Measurements from ENCODE around the gene UBR1. TPM values are rescaled to one million over a fixed set of nuclear protein-coding genes. Genes with fewer than 3 reads are reported as not detected.
"Not testable (repeated sequence)": the region's sequence is repeated elsewhere in the genome, so short reads cannot be mapped to it uniquely, and the experiment has no call there.

UBR1 gene
- total RNA-seq, 1 experiment from 2014 or later = 30.8 TPM

DNA sequence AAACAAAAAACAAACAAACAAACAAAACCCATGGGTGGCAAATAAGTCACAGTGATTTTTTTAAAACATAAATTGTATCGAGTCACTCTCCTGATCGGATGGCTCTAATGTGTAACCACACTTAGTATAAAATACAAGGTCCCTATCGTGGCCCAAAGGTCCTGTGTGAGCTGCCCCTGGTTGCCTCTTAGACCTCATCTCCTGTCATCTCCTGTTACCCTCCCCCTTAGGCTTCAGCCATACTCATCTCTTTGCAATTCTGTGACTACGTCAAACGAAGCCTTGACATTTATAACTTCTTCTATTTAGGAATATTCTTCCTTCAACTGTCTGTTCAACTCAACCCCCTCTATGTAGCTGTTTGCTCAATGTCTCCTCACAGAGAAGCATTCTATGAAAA is 141.4 kb downstream of the UBR1 start:
- no peaks in the 10 kb centered on the region for H3K27me3 ChIP-seq (replicated peaks; ENCODE audit: insufficient read depth, low read depth, low read length, poor library complexity)
- TF ChIP-seq, protein P1, sequence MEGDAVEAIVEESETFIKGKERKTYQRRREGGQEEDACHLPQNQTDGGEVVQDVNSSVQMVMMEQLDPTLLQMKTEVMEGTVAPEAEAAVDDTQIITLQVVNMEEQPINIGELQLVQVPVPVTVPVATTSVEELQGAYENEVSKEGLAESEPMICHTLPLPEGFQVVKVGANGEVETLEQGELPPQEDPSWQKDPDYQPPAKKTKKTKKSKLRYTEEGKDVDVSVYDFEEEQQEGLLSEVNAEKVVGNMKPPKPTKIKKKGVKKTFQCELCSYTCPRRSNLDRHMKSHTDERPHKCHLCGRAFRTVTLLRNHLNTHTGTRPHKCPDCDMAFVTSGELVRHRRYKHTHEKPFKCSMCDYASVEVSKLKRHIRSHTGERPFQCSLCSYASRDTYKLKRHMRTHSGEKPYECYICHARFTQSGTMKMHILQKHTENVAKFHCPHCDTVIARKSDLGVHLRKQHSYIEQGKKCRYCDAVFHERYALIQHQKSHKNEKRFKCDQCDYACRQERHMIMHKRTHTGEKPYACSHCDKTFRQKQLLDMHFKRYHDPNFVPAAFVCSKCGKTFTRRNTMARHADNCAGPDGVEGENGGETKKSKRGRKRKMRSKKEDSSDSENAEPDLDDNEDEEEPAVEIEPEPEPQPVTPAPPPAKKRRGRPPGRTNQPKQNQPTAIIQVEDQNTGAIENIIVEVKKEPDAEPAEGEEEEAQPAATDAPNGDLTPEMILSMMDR (conservative IDR thresholded peaks at IDR 0.05; ENCODE audit: low read depth, low read length) = no peak
- no peak for TF ChIP-seq EZH2 (IDR thresholded peaks at IDR 0.05; ENCODE audit: borderline replicate concordance, low read depth, low read length, poor library complexity, severe bottlenecking)
- intact Hi-C loops (cut with micrococcal nuclease; ENCODE audit: unreplicated experiment) = no loop called here
- no peaks in the 10 kb centered on the region for H3K9me3 ChIP-seq (ENCODE audit: low read depth, low read length, poor library complexity, severe bottlenecking)
- POLR2A ChIA-PET (ENCODE audit: low non-redundant PET) = interaction anchor here (0.6 kb wide), 1 partner anchor 215 kb away, joined by 4 read pairs; no protein-coding TSS in a partner anchor
- no peak for DNase-seq (ENCODE audit: low spot score)
- no peak overlapping the region for H3K27ac ChIP-seq (ENCODE audit: low read depth, low read length, poor library complexity, severe bottlenecking)
- CTCF ChIA-PET = no interaction called here
- no peak overlapping the region for H3K4me3 ChIP-seq (ENCODE audit: low read depth, low read length, poor library complexity, severe bottlenecking)
- no peaks in the 10 kb centered on the region for H3K4me1 ChIP-seq (ENCODE audit: insufficient read depth, low read length, poor library complexity, severe bottlenecking)
- H3K36me3 ChIP-seq (ENCODE audit: insufficient read depth, low read length, poor library complexity, severe bottlenecking) = peaks cover 4% of the 10 kb centered on the region
- BruUV-seq (replicated peaks) = no TSS peak

DNA sequence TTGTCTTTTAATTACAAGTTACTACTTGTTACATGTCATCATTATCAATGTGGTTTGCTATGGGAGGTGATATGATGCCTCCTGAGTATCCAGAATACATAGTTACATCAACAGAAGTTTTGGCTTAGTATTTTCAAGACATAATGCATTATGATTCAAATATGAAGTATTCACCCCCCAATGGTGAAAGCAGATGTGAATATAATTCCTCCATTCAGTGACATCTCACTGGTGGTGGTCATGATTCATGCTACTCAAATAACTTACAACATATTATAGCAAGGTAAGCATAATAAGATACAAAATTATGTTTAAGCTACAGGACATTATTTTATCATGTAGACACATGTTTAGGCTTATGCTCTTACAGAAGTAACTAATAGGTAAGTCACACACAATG is 150.3 kb downstream of the UBR1 start:
- CTCF ChIA-PET = no interaction called here
- POLR2A ChIA-PET (ENCODE audit: low non-redundant PET) = no interaction called here
- TF ChIP-seq, protein P1 (conservative IDR thresholded peaks at IDR 0.05; ENCODE audit: low read depth, low read length) = no peak
- TF ChIP-seq EZH2 (IDR thresholded peaks at IDR 0.05; ENCODE audit: borderline replicate concordance, low read depth, low read length, poor library complexity, severe bottlenecking) = no peak
- no peak for DNase-seq (ENCODE audit: low spot score)
- H3K4me1 ChIP-seq (ENCODE audit: insufficient read depth, low read length, poor library complexity, severe bottlenecking) = no peaks in the 10 kb centered on the region
- intact Hi-C loops (cut with micrococcal nuclease; ENCODE audit: unreplicated experiment) = no loop called here
- no TSS peak for BruUV-seq (replicated peaks)
- no peaks in the 10 kb centered on the region for H3K27me3 ChIP-seq (replicated peaks; ENCODE audit: insufficient read depth, low read depth, low read length, poor library complexity)
- peaks cover 29% of the 10 kb centered on the region for H3K36me3 ChIP-seq (ENCODE audit: insufficient read depth, low read length, poor library complexity, severe bottlenecking)
- peaks cover 6% of the 10 kb centered on the region for H3K9me3 ChIP-seq (ENCODE audit: low read depth, low read length, poor library complexity, severe bottlenecking)
- no peak overlapping the region for H3K4me3 ChIP-seq (ENCODE audit: low read depth, low read length, poor library complexity, severe bottlenecking)
- no peak overlapping the region for H3K27ac ChIP-seq (ENCODE audit: low read depth, low read length, poor library complexity, severe bottlenecking)

DNA sequence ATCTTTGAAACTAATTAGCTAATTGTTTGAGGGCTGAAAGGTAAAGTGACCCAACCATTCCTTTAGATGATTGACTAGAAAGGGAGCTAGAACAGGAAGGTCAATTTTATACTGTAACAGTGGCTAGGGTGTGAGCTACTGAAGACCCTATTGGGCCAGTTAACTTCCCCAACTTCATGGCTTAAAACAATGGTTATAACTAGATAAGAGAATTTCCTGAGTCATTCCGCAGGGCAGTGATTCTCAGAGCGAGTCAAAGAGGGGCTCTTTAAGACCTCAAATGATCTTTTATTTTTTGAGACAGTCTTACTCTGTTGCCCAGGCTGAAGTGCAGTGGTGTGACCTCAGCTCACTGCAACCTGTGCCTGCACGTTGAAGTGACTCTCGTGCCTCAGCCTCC is 151.5 kb downstream of the UBR1 start:
- ChIA-PET CTCF (no interaction called here), POLR2A (ENCODE audit: low non-redundant PET) (no interaction called here)
- H3K9me3 ChIP-seq (ENCODE audit: low read depth, low read length, poor library complexity, severe bottlenecking) = peaks cover 6% of the 10 kb centered on the region
- no peak overlapping the region for H3K27ac ChIP-seq (ENCODE audit: low read depth, low read length, poor library complexity, severe bottlenecking)
- no peak for TF ChIP-seq EZH2 (IDR thresholded peaks at IDR 0.05; ENCODE audit: borderline replicate concordance, low read depth, low read length, poor library complexity, severe bottlenecking)
- TF ChIP-seq, protein P1 (conservative IDR thresholded peaks at IDR 0.05; ENCODE audit: low read depth, low read length) = no peak
- no TSS peak for BruUV-seq (replicated peaks)
- H3K27me3 ChIP-seq (replicated peaks; ENCODE audit: insufficient read depth, low read depth, low read length, poor library complexity) = no peaks in the 10 kb centered on the region
- no peak for DNase-seq (ENCODE audit: low spot score)
- H3K4me3 ChIP-seq (ENCODE audit: low read depth, low read length, poor library complexity, severe bottlenecking) = no peak overlapping the region
- intact Hi-C loops (cut with micrococcal nuclease; ENCODE audit: unreplicated experiment) = no loop called here
- H3K36me3 ChIP-seq (ENCODE audit: insufficient read depth, low read length, poor library complexity, severe bottlenecking) = peaks cover 32% of the 10 kb centered on the region
- H3K4me1 ChIP-seq (ENCODE audit: insufficient read depth, low read length, poor library complexity, severe bottlenecking) = no peaks in the 10 kb centered on the region

DNA sequence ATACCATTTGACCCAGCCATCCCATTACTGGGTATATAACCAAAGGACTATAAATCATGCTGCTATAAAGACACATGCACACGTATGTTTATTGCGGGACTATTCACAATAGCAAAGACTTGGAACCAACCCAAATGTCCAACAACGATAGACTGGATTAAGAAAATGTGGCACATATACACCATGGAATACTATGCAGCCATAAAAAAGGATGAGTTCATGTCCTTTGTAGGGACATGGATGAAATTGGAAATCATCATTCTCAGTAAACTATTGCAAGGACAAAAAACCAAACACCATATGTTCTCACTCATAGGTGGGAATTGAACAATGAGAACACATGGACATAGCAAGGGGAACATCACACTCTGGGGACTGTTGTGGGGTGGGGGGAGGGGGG is 156.9 kb downstream of the UBR1 start:
- POLR2A ChIA-PET (ENCODE audit: low non-redundant PET) = not testable (repeated sequence)
- H3K36me3 ChIP-seq (ENCODE audit: insufficient read depth, low read length, poor library complexity, severe bottlenecking) = peaks cover 28% of the 10 kb centered on the region

More for the DNA sequence above, 156.9 kb downstream of the UBR1 start:
- H3K4me1 ChIP-seq (ENCODE audit: insufficient read depth, low read length, poor library complexity, severe bottlenecking); H3K27me3 ChIP-seq (replicated peaks; ENCODE audit: insufficient read depth, low read depth, low read length, poor library complexity); H3K27ac ChIP-seq (ENCODE audit: low read depth, low read length, poor library complexity, severe bottlenecking); BruUV-seq (replicated peaks); intact Hi-C loops (cut with micrococcal nuclease; ENCODE audit: unreplicated experiment); CTCF ChIA-PET; H3K9me3 ChIP-seq (ENCODE audit: low read depth, low read length, poor library complexity, severe bottlenecking); H3K4me3 ChIP-seq (ENCODE audit: low read depth, low read length, poor library complexity, severe bottlenecking); DNase-seq (ENCODE audit: low spot score): not testable (repeated sequence)

Data from A673 (cell line).